NOMO-1 treated with dmso at 0.1 percent for 144 hours (cell line): ENCODE data around the gene JPH3.
A peak's percentile ranks its signal among the peaks of the same experiment; 100 is the strongest.

Experiments
- DNase-seq: peaks from one replicate; lab custom pipeline; 2025; ENCODE audit not compliant: unreplicated experiment; lab: John Stamatoyannopoulos, UW

The JPH3 gene

GRCh38 chr16:87625241-87625797 lies 23.0 kb downstream of the JPH3 start:
- no peak for DNase-seq

- no peak for DNase-seq
These were observed 24.1 kb downstream of the JPH3 start for GRCh38 chr16:87626401-87626800.

- no peak for DNase-seq
These were observed 24.6 kb downstream of the JPH3 start for GRCh38 chr16:87626905-87627304.

- no peak for DNase-seq
These were observed 25.4 kb downstream of the JPH3 start for GRCh38 chr16:87627542-87628245.

GRCh38 chr16:87628246-87628923 lies 26.1 kb downstream of the JPH3 start:
- DNase-seq: no peak

GRCh38 chr16:87628940-87629339 lies 26.6 kb downstream of the JPH3 start:
- no peak for DNase-seq

GRCh38 chr16:87631067-87631466 lies 28.8 kb downstream of the JPH3 start:
- DNase-seq: no peak

GRCh38 chr16:87634411-87634810 lies 32.1 kb downstream of the JPH3 start:
- no peak for DNase-seq

GRCh38 chr16:87635541-87636049 lies 33.3 kb downstream of the JPH3 start:
- DNase-seq: peak; percentile 48

GRCh38 chr16:87636050-87636684 lies 33.9 kb downstream of the JPH3 start:
- peak; percentile 93 for DNase-seq

GRCh38 chr16:87636741-87637140 lies 34.4 kb downstream of the JPH3 start:
- no peak for DNase-seq

GRCh38 chr16:87637357-87637756 lies 35.0 kb downstream of the JPH3 start:
- DNase-seq: no peak

- no peak for DNase-seq
These were observed 36.4 kb downstream of the JPH3 start for GRCh38 chr16:87638736-87639135.

GRCh38 chr16:87641721-87642120 lies 39.4 kb downstream of the JPH3 start:
- no peak for DNase-seq

GRCh38 chr16:87642491-87642890 lies 40.2 kb downstream of the JPH3 start:
- DNase-seq: no peak

- DNase-seq: no peak
These were observed 41.9 kb downstream of the JPH3 start for GRCh38 chr16:87644186-87644585.

- no peak for DNase-seq
These were observed 42.3 kb downstream of the JPH3 start for GRCh38 chr16:87644596-87644995.

- DNase-seq: no peak
These were observed 43.5 kb downstream of the JPH3 start for GRCh38 chr16:87645802-87646201.

GRCh38 chr16:87647431-87648185 lies 45.3 kb downstream of the JPH3 start:
- DNase-seq: no peak

- no peak for DNase-seq
These were observed 45.9 kb downstream of the JPH3 start for GRCh38 chr16:87648236-87648635.
